ENCODE results near the gene MTX3.

MTX3 gene, protein sequence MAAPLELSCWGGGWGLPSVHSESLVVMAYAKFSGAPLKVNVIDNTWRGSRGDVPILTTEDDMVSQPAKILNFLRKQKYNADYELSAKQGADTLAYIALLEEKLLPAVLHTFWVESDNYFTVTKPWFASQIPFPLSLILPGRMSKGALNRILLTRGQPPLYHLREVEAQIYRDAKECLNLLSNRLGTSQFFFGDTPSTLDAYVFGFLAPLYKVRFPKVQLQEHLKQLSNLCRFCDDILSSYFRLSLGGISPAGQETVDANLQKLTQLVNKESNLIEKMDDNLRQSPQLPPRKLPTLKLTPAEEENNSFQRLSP

GRCh38 chr5:79990598-79991507, at the start of gene MTX3:
Gene MTX3 (minus strand): TSS chr5:79991262. CDS start chr5:79991238, 24 bp downstream.
- DNase-seq, result peak; percentile 46

DNA sequence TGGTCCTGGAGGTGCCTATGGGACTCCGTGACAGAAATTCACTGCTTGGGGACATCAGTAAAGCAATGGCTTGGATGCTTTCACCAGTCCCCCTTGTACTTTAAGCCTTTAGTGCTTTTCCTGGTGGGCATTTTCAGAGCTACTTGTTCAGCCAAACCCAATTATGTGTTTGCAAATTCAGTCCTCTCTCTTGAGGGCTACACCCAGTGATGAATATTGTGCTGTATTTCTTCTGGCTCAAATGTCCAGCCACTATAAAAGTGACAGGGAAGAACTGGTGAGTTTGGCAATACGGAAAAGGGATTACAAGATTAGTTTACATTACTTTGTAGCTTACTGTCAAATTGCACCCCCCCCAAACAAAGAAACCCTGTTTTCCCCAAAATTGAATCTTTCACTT, 48.6 kb upstream of the MTX3 start:
- DNase-seq, result no peak

GRCh38 chr5:80037366-80037765, 46.3 kb upstream of the MTX3 start:
- no peak for DNase-seq

- DNase-seq, result no peak
Observed at GRCh38 chr5:80036615-80037014, 45.6 kb upstream of the MTX3 start.

DNA sequence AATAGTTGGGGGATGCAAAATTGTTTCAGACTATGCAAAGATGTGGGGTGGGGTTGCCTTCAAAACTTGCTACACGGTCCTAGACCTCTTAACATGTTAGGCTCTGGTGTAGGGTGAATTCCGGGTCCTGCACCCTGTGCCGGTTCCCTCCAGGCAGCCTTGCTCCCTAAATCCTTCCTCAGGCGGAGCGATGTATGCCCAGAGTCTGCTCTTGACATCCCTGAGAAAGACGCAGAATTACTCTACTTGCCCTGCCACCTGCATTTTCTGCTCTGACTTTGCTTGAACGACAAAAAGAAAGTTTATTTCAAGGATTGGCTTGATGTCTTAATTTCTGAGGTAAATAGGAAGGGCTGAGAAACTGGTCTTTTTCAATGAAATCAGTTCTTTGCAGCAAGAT, 44.8 kb upstream of the MTX3 start:
- DNase-seq, result no peak

GRCh38 chr5:80034962-80035821, 44.1 kb upstream of the MTX3 start, which contains the start of gene THBS4:
Gene THBS4 (plus strand): TSS chr5:80035348. CDS start chr5:80035538, 190 bp downstream.
- no peak for DNase-seq

- no peak for DNase-seq
Observed at GRCh38 chr5:80034559-80034958, 43.5 kb upstream of the MTX3 start.

- no peak for DNase-seq
Observed at GRCh38 chr5:80033513-80033912, 42.5 kb upstream of the MTX3 start.

DNA sequence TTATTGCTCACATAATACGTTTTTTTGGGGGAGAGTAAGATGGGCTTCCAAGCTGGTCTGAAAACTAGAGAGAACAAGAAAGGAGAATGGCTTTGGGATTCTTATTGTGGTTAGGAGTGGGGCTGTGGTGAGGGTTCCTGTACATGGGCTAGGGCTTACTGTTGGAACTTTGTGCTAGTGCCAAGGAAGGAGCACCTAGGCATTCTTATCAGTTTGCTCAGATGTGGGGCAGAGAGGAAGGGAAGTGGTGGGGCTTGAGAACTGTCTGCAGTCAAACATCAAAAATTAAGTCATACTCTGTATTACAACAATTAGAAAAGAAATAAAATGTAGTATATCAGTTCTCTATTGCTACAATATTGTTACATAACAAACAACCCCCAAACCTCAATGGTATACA, 40.0 kb upstream of the MTX3 start:
- no peak for DNase-seq

DNA sequence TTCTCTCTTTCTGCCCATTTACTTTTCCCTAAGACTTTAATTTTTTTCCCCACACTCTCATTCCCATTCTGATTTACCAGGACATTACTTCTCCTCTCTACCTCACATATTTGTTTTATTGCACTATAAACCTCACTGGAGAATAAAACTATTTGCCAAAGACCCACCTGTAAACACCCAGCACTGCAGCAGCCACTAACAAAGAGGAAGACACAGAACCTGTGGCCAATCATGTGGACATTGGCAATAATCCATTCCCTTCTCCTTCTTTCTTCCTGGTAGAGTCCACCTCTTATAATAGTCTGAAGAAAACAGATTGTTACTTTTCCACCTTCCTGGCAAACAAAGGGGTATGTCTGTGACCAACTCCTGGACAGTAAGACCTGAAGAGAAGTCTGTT, 35.8 kb upstream of the MTX3 start:
- DNase-seq, result no peak

DNA sequence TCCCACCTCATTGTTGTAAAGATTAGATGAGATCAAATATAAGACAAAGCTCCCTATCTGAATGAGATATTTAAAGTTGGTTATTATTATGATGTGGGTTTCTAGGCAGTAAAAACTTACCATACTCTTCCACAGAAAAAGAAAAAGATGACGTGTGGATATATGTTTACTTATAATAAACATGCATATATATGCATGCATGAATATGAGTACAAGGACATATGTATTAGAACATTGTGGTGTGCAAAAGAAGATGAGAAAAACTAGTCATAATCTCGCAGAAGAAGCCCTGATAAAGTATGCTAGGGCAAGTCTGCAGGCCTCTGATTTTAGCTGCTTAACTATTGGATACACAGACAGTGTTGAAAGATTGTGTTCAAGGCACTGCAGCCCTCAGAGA, 34.0 kb upstream of the MTX3 start:
- DNase-seq, result no peak

DNA sequence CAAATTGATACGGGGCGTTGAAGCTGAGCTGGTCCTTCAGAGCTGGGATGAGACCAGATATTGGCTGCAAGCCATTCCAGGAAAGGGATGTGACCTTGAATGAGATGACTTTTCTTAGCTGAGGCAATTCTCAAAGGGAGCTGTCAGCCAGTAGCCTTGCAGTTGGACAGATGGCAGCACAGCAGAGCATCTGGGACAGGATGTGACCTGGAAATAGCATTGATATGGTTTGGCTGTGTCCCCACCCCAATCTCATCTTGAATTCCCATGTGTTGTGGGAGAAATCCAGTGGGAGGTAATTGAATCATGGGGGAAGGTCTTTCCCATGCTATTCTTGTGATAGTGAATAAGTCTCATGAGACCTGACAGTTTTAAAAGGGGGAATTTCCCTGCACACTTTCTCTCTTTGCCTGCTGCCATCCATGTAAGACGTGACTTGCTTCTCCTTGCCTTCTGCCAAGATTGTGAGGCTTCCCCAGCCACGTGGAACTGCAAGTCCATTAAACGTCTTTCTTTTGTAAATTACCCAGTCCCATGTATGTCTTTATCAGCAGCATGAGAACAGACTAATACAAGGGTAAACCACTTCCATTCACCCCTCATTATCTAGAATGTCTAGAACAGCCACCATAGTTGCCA, 19.8 kb upstream of the MTX3 start:
- no peak for DNase-seq

DNA sequence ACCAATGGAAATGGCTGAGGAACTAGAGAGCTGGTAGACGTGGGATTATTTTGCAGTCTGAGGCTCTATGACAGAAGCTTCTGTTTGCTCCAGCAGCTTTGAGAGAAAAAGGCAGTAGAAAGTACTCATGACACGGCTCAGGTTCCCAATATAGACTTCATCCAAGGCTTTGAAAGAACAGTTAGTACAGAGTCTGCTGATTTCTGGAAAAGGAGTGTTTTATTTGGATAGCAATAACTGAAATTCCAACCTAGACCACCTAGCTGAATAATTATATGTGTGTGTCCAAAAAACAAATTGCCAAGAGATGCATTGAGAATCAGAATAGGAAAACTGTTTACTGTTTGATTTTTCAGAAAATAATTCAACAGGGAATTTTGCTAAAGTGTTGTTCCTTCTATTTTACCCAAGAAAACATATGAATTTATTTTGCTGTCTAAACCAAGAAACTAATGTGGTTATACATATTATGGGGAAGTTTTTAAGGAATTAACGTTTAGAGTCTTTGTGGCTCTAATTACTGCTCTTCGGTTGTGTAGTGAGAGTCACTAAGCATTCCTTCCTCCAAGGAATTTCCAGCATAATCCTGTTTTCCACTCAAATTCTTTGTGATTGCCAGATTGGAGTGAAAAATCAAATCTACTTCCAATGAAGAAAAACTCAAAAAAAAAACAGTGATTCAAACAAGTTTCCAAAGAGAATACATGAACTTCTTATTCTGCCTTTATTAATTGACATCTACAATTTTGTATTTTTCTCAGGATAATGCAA, 18.1 kb upstream of the MTX3 start:
- no peak for DNase-seq

GRCh38 chr5:80002677-80003076, 11.6 kb upstream of the MTX3 start:
- no peak for DNase-seq

- no peak for DNase-seq
Observed at GRCh38 chr5:79999722-80000121, 8.7 kb upstream of the MTX3 start.

GRCh38 chr5:79992891-79993657, 2.0 kb upstream of the MTX3 start:
- DNase-seq, result no peak

GRCh38 chr5:79990205-79990597, 861 bp downstream of the MTX3 start:
- DNase-seq, result no peak

- no peak for DNase-seq
Observed at GRCh38 chr5:79986260-79986659, 4.8 kb downstream of the MTX3 start.

GRCh38 chr5:79985288-79985687, 5.8 kb downstream of the MTX3 start:
- no peak for DNase-seq

DNA sequence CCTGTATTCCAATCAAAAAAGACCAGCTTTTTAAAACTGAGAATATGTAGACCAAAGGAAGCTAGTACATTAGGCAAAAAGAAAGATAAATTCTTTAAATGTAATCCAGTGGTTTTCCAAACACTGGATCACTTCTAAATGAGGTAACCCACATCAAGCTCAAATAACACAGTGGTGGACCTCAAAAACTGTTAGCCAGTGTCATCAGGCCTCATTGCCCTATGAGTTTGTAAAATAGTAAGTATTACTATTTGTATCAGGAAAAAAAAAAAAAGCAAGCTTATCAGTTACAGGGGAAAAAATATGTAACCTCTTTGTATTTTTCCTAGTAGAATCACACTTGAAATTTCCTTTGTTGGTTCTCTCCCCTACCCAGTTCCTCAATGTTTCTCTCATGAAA, 6.7 kb downstream of the MTX3 start:
- DNase-seq, result no peak

GRCh38 chr5:79983618-79984017, 7.4 kb downstream of the MTX3 start:
- no peak for DNase-seq
